GM12878 (cell line): ENCODE results near the gene BICRA.

ENCODE experiments used
- ATF2 ChIP-seq: IDR thresholded peaks from 2 replicates; pipeline ENCODE4 v1.6.1; 2012; ENCODE audit warnings: low read length, inconsistent platforms
- CEBPZ ChIP-seq: fragments of 150-350 bp; IDR thresholded peaks from 2 replicates; pipeline ENCODE4 v1.6.1; 2016; ENCODE audit warnings: low read depth, low read length
- CTCF ChIP-seq, 3 experiments: IDR thresholded peaks in 2 of 3; conservative IDR thresholded peaks in 1 of 3; 2 replicates each; pipeline ENCODE4 v1.5.1; 2011; ENCODE audit warnings: low read depth in 3 of 3, low read length in 3 of 3, mild to moderate bottlenecking in 3 of 3, control low read depth in 2 of 3, moderate library complexity in 2 of 3, inconsistent platforms in 1 of 3, mixed read lengths in 1 of 3; ENCODE audit not compliant: control insufficient read depth in 2 of 3, insufficient read depth in 1 of 3; ENCODE audit errors: extremely low read depth in 1 of 3
- FOXM1 ChIP-seq: IDR thresholded peaks from 2 replicates; pipeline ENCODE4 v1.6.1; 2012; ENCODE audit warnings: low read depth, mild to moderate bottlenecking, inconsistent platforms, low read length, moderate library complexity
- GABPA ChIP-seq: IDR thresholded peaks from 2 replicates; pipeline ENCODE4 v1.6.1; 2014; ENCODE audit warnings: antibody characterized with exemption, low read depth, mild to moderate bottlenecking, inconsistent platforms
- NFYB ChIP-seq: IDR thresholded peaks from 2 replicates; pipeline ENCODE4 v1.6.1; 2011; ENCODE audit warnings: low read depth, mild to moderate bottlenecking, low read length, improper control_type of control experiment, moderate library complexity; ENCODE audit not compliant: insufficient read depth
- NR2C2 ChIP-seq: IDR thresholded peaks from 2 replicates; pipeline ENCODE4 v1.6.1; 2011; ENCODE audit warnings: borderline replicate concordance, low read depth; ENCODE audit not compliant: control insufficient read depth, insufficient read length
- POLR2A ChIP-seq: IDR thresholded peaks from 2 replicates; pipeline ENCODE4 v1.6.1; 2011; ENCODE audit warnings: low read depth, mild to moderate bottlenecking, low read length
- POLR2AphosphoS5 ChIP-seq: IDR thresholded peaks from 2 replicates; pipeline ENCODE4 v1.6.1; 2011; ENCODE audit warnings: mild to moderate bottlenecking, low read length, inconsistent platforms
- RELA ChIP-seq: fragments of 450-650 bp; IDR thresholded peaks from 2 replicates; pipeline ENCODE4 v1.8.0; 2014; ENCODE audit warnings: borderline replicate concordance; ENCODE audit not compliant: partially characterized antibody
- RFX5 ChIP-seq: IDR thresholded peaks from 2 replicates; pipeline ENCODE4 v1.6.1; 2011; ENCODE audit warnings: low read depth, low read length, improper control_type of control experiment
- SP1 ChIP-seq: IDR thresholded peaks from one replicate; pipeline ENCODE4 v1.6.1; 2011; ENCODE audit warnings: low read depth, low read length

- TF ChIP-seq CTCF (IDR thresholded peaks at IDR 0.05 in 2 of 3, conservative IDR thresholded peaks at IDR 0.05 in 1 of 3; ENCODE audit: control insufficient read depth in 2 of 3, extremely low read depth in 1 of 3, insufficient read depth in 1 of 3, low read depth in 3 of 3, low read length in 3 of 3) (peak; percentile 75 to 91 (median 80)), RELA (no peak), RFX5 (no peak), POLR2A (no peak), CEBPZ (no peak), NFYB (no peak), POLR2AphosphoS5 (no peak), SP1 (no peak), FOXM1 (no peak), ATF2 (no peak), GABPA (no peak), NR2C2 (no peak)
Observed at GRCh38 chr19:47699360-47699917, 90.5 kb downstream of the BICRA start.
